ENCODE results near the gene IL1RAPL1.

Gene IL1RAPL1

DNA sequence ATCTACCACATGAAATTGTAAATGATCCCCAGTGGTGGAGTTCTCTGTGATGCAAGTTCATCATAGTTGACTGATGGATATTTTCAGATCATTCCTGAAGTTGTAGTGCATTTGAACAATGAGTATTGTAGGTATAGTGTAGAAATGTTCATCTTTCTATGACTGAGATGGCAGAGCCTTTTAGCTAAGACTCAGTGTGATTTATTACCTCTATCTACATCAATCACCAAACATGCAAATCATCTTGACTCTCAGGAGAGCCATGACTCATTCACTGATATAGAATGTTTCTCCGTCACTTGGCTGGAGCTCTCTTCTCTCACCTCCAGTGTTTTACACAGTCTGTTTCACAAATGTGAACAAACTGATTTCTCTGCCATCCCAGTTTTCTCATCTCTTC is 392.6 kb downstream of the IL1RAPL1 start:
- DNase-seq (ENCODE audit: low read depth), result no peak

DNA sequence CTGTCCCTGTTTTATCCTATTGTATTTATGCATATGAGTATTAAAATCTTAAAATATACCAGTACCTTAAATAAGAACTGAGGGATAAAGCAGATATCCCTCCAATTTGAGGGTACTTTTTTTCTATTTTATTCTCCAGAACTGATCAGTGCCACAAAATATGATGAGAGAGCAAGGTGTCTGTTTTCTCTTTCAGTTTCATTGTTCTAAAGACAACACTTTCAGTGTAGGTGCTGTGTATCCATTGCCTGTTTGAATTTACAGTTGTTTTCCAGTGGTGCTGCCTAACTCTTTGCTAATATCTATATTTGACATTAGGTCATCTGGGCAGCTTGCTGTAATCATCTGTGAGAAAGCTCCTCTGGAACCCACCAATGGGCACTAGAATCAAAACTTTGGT is 394.7 kb downstream of the IL1RAPL1 start:
- no peak for DNase-seq (ENCODE audit: low read depth)

DNA sequence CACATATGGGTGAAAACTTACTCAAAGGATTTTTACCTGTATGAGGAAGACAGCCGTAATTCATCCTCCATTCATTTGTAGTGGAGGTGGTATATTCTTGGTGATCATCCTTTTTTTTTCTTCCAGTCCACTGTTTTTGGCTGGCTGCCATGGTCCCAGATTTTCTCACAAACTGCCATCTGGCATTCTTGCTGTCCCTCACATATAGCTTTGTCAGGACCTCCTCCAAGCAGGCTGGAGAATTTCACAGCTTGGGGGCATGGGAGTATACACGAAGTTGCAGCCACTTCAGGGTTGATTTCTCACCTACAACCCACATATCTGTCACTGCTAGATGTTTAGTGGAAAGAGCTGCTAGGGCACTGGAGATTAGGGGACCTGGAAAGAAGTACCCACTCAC is 401.0 kb downstream of the IL1RAPL1 start:
- DNase-seq (ENCODE audit: low read depth), result no peak

DNA sequence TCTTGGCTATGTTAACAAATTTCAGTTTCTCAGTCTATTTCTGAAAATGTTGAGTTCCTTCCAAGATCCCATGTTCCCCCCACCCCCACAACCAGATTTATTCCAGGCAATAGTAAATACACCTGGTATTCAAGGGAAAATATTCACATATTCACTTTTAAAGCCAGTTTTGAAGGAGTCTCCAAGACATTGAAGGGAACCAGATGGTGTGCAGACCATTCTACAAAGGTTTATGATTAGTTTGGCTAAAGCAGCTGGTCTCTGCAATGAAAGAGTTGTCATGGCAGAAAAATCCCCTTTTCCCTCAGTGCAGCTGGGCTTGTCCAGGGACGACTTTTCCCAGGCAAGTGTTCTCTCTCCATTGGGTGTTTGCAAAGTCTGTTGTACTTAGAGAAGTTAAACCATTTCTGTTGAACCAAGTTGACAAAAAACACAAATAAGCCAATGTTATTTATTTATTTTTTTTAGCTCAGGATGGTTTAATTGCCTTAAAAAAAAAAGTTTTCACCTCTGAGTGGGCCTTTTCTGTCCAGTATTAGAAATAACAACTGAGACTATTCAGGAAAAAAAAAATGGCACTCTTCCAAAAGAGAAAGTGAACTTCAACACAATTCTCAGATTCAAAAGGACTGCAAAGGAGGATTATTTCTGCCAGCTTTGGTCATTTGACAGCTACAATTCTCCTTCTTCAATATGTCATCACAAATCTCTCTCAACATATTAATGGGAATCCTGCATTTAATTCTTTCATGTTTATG is 410.6 kb downstream of the IL1RAPL1 start:
- no peak for DNase-seq (ENCODE audit: low read depth)

DNA sequence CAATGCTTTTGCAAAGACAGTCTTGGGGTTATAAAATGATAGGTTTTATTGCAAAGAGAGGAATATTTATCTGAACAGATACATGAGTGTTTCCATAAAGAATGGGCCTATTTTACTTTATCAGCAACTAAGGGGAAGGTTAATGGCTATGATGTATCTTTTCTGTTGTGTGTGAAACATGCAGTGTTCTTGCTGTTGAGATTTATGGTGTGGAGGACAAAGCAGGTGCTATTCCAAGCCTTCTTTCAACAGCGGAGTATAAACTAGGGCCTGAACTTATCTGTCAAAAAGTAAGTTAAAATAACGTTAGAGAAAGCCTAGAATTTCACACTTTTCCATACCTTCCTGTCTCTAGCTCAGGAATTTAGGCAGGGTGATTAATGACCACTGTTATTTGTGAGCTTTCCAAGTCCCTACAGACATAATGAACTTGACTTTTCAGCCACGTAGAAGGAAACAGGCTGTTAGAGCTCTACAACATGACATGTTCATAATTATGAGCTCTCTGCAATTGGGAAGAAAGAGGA is 411.4 kb downstream of the IL1RAPL1 start:
- DNase-seq (ENCODE audit: low read depth), result no peak

DNA sequence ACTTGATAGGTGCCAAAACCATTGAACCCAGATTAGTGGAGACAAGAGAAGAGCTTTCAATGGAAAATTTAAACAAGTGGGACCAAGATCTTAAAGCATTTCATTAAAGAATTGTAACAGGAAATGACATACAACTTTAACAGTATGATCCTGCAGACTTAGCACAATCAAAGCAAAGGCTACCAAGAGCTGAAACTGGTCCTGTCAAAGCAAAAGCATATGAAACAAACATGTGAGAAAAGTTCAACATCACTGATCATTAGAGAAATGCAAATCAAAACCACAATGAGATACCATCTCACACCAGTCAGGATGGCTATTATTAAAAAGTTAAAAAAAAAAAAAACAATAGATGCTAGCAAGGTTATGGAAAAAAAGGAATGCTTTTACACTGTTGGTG is 425.6 kb downstream of the IL1RAPL1 start:
- DNase-seq (ENCODE audit: low read depth), result no peak

DNA sequence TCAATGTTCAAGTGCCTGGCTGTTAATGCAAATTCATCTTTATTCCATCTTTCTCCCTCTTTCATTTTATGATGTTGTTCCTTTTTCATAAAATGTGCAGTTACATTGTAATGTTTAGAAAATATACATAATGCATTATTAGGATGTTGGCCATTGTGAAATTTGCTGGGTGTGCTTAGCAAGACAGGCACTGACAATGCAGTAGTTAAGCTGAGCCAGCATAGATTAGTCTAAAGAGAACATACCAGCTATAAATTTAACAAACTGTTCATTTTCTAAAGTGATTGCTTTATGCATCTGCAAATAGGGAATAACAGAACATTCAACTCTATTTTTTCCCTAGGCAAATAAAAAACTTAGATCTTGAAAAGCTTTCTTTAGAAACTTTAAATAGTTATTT is 436.0 kb downstream of the IL1RAPL1 start:
- no peak for DNase-seq (ENCODE audit: low read depth)

DNA sequence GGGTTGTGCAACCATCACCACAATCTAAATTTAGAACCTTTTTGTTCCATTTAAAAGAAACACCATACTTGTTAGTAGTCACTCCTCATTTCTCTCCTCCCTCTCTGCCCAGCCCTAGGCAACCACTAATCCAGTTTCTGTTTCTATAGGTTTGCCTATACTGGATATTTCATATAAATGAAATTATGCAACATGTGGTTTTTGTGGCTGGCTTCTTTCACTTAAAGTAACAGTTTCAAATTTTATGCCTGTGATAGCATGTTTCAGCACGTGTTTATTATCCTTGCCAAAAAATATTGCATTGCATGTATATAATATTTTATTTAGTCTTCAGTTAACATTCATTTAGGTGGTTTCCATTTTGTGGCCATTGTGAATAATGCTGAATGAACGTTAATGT is 437.6 kb downstream of the IL1RAPL1 start:
- no peak for DNase-seq (ENCODE audit: low read depth)

DNA sequence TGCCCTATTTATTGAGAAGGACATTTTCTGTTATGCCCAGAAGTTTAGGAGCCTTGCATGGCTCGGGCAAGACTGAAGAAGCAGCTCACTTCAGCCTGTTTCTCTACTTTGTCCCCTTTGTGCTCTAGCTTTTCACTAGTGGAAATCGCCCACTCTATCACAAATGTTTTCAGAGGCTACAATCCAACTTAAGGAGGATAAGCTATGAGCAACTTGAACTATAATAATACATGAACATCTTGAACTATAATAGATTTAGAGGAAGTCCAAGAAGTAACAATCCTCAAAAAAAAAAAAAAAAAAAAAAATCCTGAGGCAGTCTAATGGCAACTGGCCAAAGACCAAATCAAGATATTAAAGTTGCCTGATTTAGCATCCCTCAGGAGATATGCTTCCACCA is 452.3 kb downstream of the IL1RAPL1 start:
- no peak for DNase-seq (ENCODE audit: low read depth)

DNA sequence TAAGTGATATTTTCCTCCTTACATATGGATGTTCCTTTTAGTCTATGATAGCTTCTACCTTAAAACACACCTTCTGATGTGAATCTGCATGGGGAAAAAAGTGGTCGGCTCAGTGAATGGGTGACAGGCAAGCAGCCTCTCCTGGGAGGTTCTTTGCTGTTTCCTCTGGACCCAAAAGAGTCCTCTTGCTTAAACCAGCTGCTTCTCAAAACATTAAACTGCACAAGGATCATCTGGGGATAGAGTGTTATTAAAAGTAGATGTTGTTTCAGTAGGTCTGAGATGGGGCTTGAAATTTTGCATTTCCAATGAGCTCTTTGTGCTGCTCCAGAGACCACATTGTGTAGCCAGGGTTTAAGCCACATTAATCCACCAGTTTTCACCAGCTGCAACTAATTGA is 452.9 kb downstream of the IL1RAPL1 start:
- DNase-seq (ENCODE audit: low read depth), result no peak

DNA sequence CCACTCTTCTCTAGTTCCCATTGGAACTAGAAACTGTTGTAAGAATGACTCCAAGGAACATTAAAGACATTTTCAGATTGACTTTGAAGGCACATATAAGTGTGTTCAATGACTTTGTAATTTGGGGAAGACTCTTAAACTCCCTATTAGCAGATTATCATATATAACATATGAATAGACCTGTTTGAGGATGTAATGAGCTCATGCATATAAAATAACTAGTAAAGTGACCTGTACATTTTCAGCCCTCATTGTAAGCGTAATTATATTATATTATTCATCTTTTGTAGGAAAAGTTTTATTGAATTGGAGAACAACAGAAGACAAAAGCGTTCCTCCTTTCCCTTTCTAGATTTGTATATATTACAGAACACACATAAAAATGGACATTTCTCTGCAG is 455.1 kb downstream of the IL1RAPL1 start:
- no peak for DNase-seq (ENCODE audit: low read depth)

DNA sequence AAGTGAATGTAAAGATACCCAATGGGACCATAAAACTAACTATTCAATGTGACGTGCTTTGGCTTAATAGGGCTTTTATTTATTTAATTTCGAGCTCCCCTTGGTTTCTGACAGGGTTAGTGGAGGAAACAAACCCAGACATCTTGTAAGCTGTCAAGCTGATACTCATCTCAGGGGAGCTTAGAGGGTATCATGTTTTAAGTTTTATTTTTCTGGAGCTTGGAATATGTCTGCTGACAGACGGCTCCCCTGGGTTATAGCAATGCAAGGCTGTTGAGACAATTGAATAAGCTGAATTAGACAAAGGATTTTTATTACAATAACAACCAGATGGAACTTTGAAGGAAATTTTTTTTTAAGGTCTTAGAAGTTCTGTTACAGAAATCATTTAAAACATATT is 456.5 kb downstream of the IL1RAPL1 start:
- DNase-seq (ENCODE audit: low read depth), result no peak

DNA sequence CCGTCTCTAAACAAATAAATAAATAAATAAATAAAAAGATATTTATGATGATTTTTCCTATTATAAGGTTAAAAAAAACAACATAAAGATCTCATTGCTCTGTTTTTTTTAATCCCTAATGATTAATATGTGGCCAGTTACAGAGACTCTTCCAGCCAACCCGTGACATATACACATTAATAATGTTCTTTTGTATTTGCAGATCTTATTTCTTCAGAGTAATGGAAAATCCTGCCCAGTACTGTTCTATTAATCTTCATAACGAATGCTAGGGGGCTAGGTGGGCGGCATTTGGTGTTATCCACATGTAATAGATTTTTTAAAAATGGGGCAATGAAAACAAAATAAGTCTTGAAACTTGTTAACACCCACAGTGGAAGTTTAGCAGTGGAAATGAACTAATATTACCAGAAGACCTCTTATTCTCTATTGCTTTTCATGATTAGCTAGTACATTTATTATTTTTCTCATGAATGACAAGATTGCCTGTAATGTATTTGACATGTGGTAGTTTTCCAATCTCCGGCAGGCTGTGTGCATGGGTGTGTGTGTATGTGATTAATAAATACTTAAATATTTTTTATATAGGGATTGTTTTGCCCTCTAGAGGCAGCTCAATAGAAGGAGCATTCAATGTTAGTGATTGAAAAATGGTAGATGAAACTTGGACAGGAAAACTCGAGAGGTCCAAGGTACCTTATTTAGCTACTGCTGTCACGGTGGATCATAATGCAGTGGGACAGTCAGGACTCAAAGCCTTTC is 457.4 kb downstream of the IL1RAPL1 start:
- DNase-seq (ENCODE audit: low read depth), result no peak

DNA sequence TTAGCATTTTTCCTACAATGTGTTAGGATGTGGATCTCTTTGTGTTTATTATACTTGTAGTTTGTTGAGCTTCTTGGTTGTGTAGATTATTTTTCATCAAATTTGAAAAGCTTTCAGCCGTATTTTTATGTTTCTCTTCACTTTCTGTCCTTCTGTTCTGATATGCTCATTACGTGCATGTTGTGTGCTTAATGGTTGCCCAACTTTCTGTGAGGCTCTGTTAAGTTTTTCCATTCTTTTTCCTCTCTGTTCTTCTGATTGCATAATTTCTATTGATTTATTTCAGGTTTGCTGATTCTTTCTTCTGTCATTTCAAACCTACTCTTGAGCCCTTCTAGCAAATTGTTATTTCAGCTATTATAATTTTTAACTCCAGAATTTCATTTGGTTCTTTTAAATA is 478.2 kb downstream of the IL1RAPL1 start:
- no peak for DNase-seq (ENCODE audit: low read depth)

DNA sequence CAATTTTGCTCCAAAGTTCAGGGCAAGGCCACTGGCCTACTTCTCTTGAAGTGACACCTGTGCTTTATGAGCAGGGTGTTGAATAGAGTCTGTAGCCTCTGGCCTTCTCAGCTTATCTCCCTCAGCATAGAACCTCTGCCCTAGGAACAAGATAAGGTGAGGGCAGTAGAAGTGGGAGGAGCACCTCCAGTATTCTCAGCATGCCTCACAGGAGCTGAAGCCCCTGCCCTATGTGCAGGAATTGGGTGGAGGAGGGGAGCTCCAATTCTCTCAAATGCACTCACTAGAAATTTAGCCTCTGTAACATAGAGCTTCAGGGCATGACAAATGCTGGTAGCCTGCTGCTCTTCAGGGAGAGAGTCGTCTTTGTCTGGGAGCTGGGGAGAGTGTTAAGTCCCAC is 479.3 kb downstream of the IL1RAPL1 start:
- DNase-seq (ENCODE audit: low read depth), result no peak

DNA sequence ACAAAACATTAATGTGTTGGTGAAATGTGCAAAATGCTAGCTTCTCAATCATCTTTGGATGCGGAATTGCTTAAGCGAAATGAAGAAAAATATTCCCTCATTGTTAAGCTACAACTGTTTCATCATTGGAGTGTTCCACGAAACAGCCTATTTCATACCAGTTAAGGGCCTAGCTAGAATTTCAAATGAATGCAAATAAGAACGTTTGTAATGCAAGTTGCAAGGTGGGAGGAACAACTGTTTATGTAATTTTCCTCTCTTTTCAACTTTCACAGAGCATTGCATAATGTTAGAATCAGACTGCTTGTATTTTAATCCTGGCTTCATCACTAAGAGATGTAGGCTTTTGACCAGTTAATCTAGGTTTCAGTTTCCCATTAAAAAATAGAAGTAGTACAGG is 480.1 kb downstream of the IL1RAPL1 start:
- no peak for DNase-seq (ENCODE audit: low read depth)

DNA sequence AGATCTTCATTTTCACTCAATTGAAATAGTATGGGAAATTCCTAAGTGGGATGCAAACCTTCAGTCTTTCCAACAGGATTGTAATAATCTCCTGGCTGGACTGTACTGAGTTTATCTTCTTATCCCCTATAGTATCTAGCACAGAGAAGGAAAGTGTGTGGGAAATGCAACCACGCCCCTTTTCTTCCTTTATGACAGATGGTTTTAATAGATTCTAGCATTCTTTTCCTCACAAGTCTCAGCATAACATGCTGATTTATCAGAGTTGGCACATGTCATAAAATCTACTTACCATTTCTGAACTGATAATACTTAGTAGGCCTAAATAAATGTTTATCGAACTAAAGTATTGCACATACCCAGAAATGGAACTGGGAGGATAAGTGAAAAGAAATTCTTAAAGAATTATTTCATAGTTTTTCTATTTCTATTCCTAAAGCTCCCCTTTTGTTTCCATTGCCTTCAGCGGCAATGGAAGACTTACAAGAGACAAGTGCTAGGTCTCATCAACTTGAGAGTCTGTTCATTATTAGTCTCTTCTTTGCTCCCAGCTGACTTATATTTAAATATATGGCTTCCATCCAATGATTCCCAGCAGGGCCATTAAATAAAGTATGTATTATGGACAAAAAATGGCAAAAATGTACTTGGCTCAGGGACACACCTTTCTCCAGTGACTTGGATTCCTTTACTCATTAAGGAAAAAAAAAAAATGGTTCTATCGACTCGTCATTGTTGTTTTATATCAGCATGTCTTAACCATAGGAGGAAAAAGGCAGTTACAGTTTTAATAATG is 484.5 kb downstream of the IL1RAPL1 start:
- no peak for DNase-seq (ENCODE audit: low read depth)

DNA sequence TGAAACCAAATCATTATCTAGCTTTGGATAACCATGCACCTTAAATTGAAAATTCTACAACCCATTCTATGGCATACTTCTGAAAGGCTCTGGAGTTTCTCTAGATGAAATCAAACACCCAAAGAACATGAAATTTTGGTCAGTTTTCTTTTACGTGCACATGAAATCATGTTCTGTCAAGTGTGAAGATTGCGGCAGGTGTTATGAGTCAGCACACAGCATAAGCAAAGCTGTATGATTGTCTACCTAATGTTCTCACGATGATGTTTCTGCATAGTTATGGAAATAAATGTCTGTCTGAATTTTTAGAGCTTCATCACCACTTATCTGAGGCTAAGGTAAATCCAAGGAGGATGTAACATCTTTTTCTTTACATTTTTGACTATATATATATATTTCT is 495.3 kb downstream of the IL1RAPL1 start:
- no peak for DNase-seq (ENCODE audit: low read depth)

DNA sequence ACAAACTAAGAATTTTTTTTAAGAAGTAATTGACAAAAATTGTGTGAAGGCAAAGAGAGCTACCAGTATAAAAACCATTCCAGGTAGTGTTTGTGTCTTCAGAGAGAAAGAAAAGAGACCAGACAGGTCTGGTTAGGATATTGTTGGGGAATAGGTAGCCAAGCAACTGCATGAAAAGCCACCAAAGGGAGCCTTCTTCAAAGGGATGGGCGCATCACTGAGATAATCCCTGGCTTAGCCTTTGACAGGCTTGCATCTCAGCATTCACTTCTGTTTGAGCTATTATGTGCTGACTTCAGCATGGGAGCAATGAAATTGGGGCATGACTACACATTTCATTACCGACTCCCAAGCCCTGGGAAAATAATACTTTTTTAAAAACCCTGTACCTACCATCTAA is 496.6 kb downstream of the IL1RAPL1 start:
- no peak for DNase-seq (ENCODE audit: low read depth)

DNA sequence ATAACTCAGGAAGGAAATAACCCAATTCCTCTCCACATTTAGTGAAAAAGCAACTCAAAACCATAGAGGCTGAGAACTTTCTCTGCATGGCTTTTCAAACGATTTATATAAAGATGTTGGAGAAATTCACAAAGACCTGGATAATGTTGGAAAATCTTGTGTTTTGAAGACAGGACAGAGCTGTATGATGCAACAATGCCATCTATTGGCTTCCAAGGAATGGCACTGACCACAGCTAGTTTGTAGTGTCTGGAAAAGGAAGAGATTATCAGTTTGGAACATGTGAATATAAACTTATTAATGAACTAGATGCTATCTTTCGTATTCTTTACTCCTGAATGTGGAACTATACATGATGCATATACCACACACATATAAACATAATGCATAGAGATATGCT is 503.6 kb downstream of the IL1RAPL1 start:
- DNase-seq (ENCODE audit: low read depth), result no peak

DNA sequence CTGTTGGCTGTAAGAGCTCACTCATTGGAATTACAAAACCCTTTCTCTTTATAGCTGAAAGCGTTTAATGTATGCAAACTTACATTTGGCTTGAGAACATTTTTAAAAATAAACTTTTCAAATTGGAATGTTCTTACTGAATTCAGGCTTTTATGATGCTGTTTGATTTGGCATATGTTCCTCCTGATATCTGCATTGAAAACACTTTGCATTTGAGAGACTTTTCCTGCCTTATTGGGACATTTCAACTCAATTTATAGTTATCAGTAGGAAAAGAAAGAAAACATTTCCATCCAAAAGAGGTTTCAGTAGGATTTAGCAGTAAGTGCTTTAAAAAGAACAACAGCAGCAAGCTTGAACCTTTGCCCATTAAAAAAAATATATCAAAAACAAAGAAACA is 520.0 kb downstream of the IL1RAPL1 start:
- DNase-seq (ENCODE audit: low read depth), result no peak

DNA sequence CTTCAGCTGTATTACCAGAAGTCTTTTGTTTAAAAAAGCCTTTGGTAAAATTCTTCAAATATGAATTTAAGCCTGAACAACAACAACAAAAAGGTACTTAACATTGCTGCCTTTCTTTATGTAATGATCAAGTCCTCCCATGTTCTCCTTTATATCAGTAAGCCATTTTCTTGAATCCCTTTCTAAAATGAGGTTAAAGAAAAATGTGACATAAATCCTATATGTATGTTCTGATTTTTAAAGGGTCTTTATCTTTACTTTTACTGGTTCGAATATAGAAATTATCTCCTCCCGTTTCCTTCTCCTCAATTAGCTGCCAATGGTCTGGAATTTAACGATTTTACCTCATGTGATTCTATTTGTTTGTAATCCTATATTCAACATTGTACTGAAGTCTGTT is 522.8 kb downstream of the IL1RAPL1 start:
- no peak for DNase-seq (ENCODE audit: low read depth)

DNA sequence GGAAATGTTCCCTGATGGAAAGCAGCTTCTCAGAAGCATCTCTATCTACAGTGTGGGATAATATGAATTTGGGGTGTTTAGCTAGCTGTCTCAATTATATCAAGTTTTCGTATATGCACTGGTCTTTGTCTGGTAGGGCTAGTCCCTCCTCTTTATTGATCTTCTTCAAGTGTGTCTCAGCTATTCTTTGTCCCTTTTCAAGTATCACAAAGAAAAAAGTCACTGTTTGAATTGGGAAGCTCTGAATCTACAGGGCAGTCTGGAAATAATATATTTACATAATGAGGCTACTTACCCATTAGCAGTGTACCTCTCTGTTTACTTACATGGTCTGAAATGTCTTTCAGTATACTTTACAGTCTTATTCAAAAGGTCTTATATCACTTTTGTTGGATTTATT is 526.0 kb downstream of the IL1RAPL1 start:
- no peak for DNase-seq (ENCODE audit: low read depth)
